Stomach (tissue), 4 donors: ENCODE measurements around the gene MOV10L1.

Source experiments
- EP300 ChIP-seq: sonication (generic); formaldehyde crosslinking; IDR thresholded peaks from one replicate; pipeline ENCODE4 v1.6.1; 2017; ENCODE audit warnings: antibody characterized with exemption
- POLR2A ChIP-seq, 4 donors: fragments of 450-650 bp; IDR thresholded peaks; one replicate each; pipeline ENCODE4 v1.6.1; 2016; ENCODE audit warnings: antibody characterized with exemption in 4 of 4, control low read depth in 2 of 4, mild to moderate bottlenecking in 1 of 4, moderate library complexity in 1 of 4
- TF ChIP-seq, protein P1 (sequence below), 7 experiments: fragments of 450-650 bp in 4 of 7; fragments of 200-600 bp in 3 of 7; sonication (generic) in 3 of 7; IDR thresholded peaks; one replicate each; pipeline ENCODE4 v1.5.1; 2016 to 2019; ENCODE audit warnings: antibody characterized with exemption in 7 of 7, control low read depth in 2 of 7, mild to moderate bottlenecking in 1 of 7

DNA sequence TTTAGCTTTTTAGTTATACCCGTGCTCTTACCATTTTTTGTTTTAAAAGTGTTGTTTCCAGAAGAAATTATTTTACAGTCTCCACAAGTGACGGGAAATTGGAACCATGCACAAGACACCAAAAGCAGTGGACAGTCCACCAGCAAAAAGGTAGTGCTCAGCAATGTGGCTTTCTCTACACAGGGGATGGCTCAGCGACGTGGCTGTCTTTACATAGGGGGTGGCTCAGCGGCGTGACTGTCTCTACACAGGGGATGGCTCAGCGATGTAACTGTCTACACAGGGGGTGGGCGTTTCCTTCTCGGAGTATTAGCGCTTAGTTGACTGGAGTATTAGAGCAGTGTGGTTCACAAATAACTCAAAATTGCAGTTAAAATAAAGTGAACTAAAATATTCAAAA is 44.7 kb downstream of the MOV10L1 start:
- TF ChIP-seq, protein P1, sequence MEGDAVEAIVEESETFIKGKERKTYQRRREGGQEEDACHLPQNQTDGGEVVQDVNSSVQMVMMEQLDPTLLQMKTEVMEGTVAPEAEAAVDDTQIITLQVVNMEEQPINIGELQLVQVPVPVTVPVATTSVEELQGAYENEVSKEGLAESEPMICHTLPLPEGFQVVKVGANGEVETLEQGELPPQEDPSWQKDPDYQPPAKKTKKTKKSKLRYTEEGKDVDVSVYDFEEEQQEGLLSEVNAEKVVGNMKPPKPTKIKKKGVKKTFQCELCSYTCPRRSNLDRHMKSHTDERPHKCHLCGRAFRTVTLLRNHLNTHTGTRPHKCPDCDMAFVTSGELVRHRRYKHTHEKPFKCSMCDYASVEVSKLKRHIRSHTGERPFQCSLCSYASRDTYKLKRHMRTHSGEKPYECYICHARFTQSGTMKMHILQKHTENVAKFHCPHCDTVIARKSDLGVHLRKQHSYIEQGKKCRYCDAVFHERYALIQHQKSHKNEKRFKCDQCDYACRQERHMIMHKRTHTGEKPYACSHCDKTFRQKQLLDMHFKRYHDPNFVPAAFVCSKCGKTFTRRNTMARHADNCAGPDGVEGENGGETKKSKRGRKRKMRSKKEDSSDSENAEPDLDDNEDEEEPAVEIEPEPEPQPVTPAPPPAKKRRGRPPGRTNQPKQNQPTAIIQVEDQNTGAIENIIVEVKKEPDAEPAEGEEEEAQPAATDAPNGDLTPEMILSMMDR (IDR thresholded peaks at IDR 0.05): no peak
- TF ChIP-seq POLR2A (IDR thresholded peaks at IDR 0.05) (no peak), EP300 (no peak)
